ENCODE results near the gene GGTA1.
"Not testable (repeated sequence)": the region's sequence is repeated elsewhere in the genome, so short reads cannot be mapped to it uniquely, and the experiment has no call there.

GGTA1 gene

GRCh38 chr9:121476156-121476555, 23.5 kb downstream of the GGTA1 start:
- no peak for DNase-seq (ENCODE audit: insufficient read length)
- TF ChIP-seq POLR2A (IDR thresholded peaks at IDR 0.05; ENCODE audit: low read depth, low read length) (no peak), TAF1 (IDR thresholded peaks at IDR 0.05; ENCODE audit: borderline replicate concordance, low read depth, low read length) (no peak), POLR2AphosphoS5 (IDR thresholded peaks at IDR 0.05; ENCODE audit: low read depth, low read length) (no peak)
- no peak for FAIRE-seq

GRCh38 chr9:121474231-121474947, 25.3 kb downstream of the GGTA1 start:
- DNase-seq (ENCODE audit: insufficient read length): no peak
- FAIRE-seq: no peak
- TF ChIP-seq POLR2A (IDR thresholded peaks at IDR 0.05; ENCODE audit: low read depth, low read length) (no peak), POLR2AphosphoS5 (IDR thresholded peaks at IDR 0.05; ENCODE audit: low read depth, low read length) (no peak), TAF1 (IDR thresholded peaks at IDR 0.05; ENCODE audit: borderline replicate concordance, low read depth, low read length) (no peak)

GRCh38 chr9:121473229-121473628, 26.4 kb downstream of the GGTA1 start:
- no peak for FAIRE-seq
- no peak for TF ChIP-seq POLR2A (IDR thresholded peaks at IDR 0.05; ENCODE audit: low read depth, low read length)
- no peak for TF ChIP-seq POLR2AphosphoS5 (IDR thresholded peaks at IDR 0.05; ENCODE audit: low read depth, low read length)
- TF ChIP-seq TAF1 (IDR thresholded peaks at IDR 0.05; ENCODE audit: borderline replicate concordance, low read depth, low read length): no peak
- no peak for DNase-seq (ENCODE audit: insufficient read length)

- FAIRE-seq (no peak), DNase-seq (ENCODE audit: insufficient read length) (no peak)
- TF ChIP-seq POLR2A (IDR thresholded peaks at IDR 0.05; ENCODE audit: low read depth, low read length): no peak
- no peak for TF ChIP-seq TAF1 (IDR thresholded peaks at IDR 0.05; ENCODE audit: borderline replicate concordance, low read depth, low read length)
- TF ChIP-seq POLR2AphosphoS5 (IDR thresholded peaks at IDR 0.05; ENCODE audit: low read depth, low read length): no peak
Measured at GRCh38 chr9:121472446-121472845, 27.2 kb downstream of the GGTA1 start.

- DNase-seq (ENCODE audit: insufficient read length) (no peak), FAIRE-seq (no peak)
- TF ChIP-seq POLR2AphosphoS5 (IDR thresholded peaks at IDR 0.05; ENCODE audit: low read depth, low read length) (no peak), POLR2A (IDR thresholded peaks at IDR 0.05; ENCODE audit: low read depth, low read length) (no peak), TAF1 (IDR thresholded peaks at IDR 0.05; ENCODE audit: borderline replicate concordance, low read depth, low read length) (no peak)
Measured at GRCh38 chr9:121466142-121466541, 33.5 kb downstream of the GGTA1 start.

GRCh38 chr9:121464968-121465367, 34.7 kb downstream of the GGTA1 start:
- no peak for FAIRE-seq
- TF ChIP-seq POLR2A (IDR thresholded peaks at IDR 0.05; ENCODE audit: low read depth, low read length) (no peak), TAF1 (IDR thresholded peaks at IDR 0.05; ENCODE audit: borderline replicate concordance, low read depth, low read length) (no peak), POLR2AphosphoS5 (IDR thresholded peaks at IDR 0.05; ENCODE audit: low read depth, low read length) (no peak)
- DNase-seq (ENCODE audit: insufficient read length): no peak

- no peak for FAIRE-seq
- TF ChIP-seq TAF1 (IDR thresholded peaks at IDR 0.05; ENCODE audit: borderline replicate concordance, low read depth, low read length): no peak
- no peak for TF ChIP-seq POLR2AphosphoS5 (IDR thresholded peaks at IDR 0.05; ENCODE audit: low read depth, low read length)
- TF ChIP-seq POLR2A (IDR thresholded peaks at IDR 0.05; ENCODE audit: low read depth, low read length): no peak
- no peak for DNase-seq (ENCODE audit: insufficient read length)
Measured at GRCh38 chr9:121463026-121463807, 36.4 kb downstream of the GGTA1 start.

GRCh38 chr9:121459513-121459912, 40.1 kb downstream of the GGTA1 start:
- no peak for TF ChIP-seq POLR2AphosphoS5 (IDR thresholded peaks at IDR 0.05; ENCODE audit: low read depth, low read length)
- TF ChIP-seq POLR2A (IDR thresholded peaks at IDR 0.05; ENCODE audit: low read depth, low read length): no peak
- TF ChIP-seq TAF1 (IDR thresholded peaks at IDR 0.05; ENCODE audit: borderline replicate concordance, low read depth, low read length): no peak
- no peak for FAIRE-seq

GRCh38 chr9:121458449-121458848, 41.2 kb downstream of the GGTA1 start:
- not testable (repeated sequence) for FAIRE-seq; DNase-seq (ENCODE audit: insufficient read length)

More at GRCh38 chr9:121459513-121459912, 40.1 kb downstream of the GGTA1 start:
- DNase-seq (ENCODE audit: insufficient read length): no peak

- FAIRE-seq (no peak), DNase-seq (ENCODE audit: insufficient read length) (peak; percentile 17)
- TF ChIP-seq POLR2AphosphoS5 (IDR thresholded peaks at IDR 0.05; ENCODE audit: low read depth, low read length) (no peak), TAF1 (IDR thresholded peaks at IDR 0.05; ENCODE audit: borderline replicate concordance, low read depth, low read length) (no peak), POLR2A (IDR thresholded peaks at IDR 0.05; ENCODE audit: low read depth, low read length) (no peak)
Measured at GRCh38 chr9:121455527-121456239, 44.0 kb downstream of the GGTA1 start.

GRCh38 chr9:121454972-121455371, 44.7 kb downstream of the GGTA1 start:
- TF ChIP-seq POLR2A (IDR thresholded peaks at IDR 0.05; ENCODE audit: low read depth, low read length): no peak
- no peak for TF ChIP-seq TAF1 (IDR thresholded peaks at IDR 0.05; ENCODE audit: borderline replicate concordance, low read depth, low read length)
- no peak for TF ChIP-seq POLR2AphosphoS5 (IDR thresholded peaks at IDR 0.05; ENCODE audit: low read depth, low read length)
- no peak for DNase-seq (ENCODE audit: insufficient read length)
- FAIRE-seq: no peak
